Thymus (tissue), 14 donors: ENCODE results near the gene ASB17. TPM values are rescaled to one million over a fixed set of nuclear protein-coding genes. Genes with fewer than 3 reads are reported as not detected.
"Not testable (repeated sequence)": the region's sequence is repeated elsewhere in the genome, so short reads cannot be mapped to it uniquely, and the experiment has no call there.

ENCODE experiments used
- DNase-seq, 9 donors: peaks; one replicate each; pipeline ENCODE4 v3.0.0-alpha.2; 2013; ENCODE audit warnings: low spot score in 9 of 9, low read depth in 6 of 9, missing footprints in 1 of 9
- H3K27ac ChIP-seq, 2 donors: one replicate each; pipeline ENCODE4 v1.5.1; 2013; ENCODE audit warnings: control low read depth in 1 of 2, low read depth in 1 of 2, low read length in 1 of 2, mild to moderate bottlenecking in 1 of 2, moderate library complexity in 1 of 2
- H3K27me3 ChIP-seq, 2 donors: one replicate each; pipeline ENCODE4 v1.5.1; 2013; ENCODE audit warnings: low read length in 1 of 2; ENCODE audit not compliant: control insufficient read depth in 2 of 2, insufficient read depth in 1 of 2
- H3K36me3 ChIP-seq, 2 donors: one replicate each; pipeline ENCODE4 v1.5.1; 2013; ENCODE audit warnings: low read length in 1 of 2, mild to moderate bottlenecking in 1 of 2, moderate library complexity in 1 of 2; ENCODE audit not compliant: control insufficient read depth in 2 of 2, insufficient read depth in 2 of 2
- H3K4me1 ChIP-seq, 2 donors: one replicate each; pipeline ENCODE4 v1.5.1; 2013; ENCODE audit warnings: low read length in 2 of 2; ENCODE audit not compliant: control insufficient read depth in 2 of 2, insufficient read depth in 2 of 2
- H3K4me3 ChIP-seq, 2 donors: one replicate each; pipeline ENCODE4 v1.5.1; 2013; ENCODE audit warnings: low read length in 2 of 2, control low read depth in 1 of 2, mild to moderate bottlenecking in 1 of 2
- H3K9me3 ChIP-seq, 2 donors: one replicate each; pipeline ENCODE4 v1.5.1; 2013; ENCODE audit warnings: low read length in 1 of 2, mild to moderate bottlenecking in 1 of 2; ENCODE audit not compliant: control insufficient read depth in 2 of 2, insufficient read depth in 1 of 2
- WGBS: extraction: QIAGEN DNeasy Blood & Tissue Kit; methylation state at CpG from one replicate; pipeline ENCODE4 v1.1.7; 2013; 5-methylcytosine and 5-hydroxymethylcytosine counted together
- long read RNA-seq, 10 donors: transcript quantifications; one replicate each; lab custom pipeline, GENCODE V29; 2026
- polyA plus RNA-seq: library from polyadenylated mRNA; stranded (reverse); fragments of 200-250 nt; gene quantifications from one replicate; pipeline ENCODE4 v1.2.3, GENCODE V29; 2013
- total RNA-seq: library from RNA; stranded (reverse); fragments of 120-200 nt; gene quantifications from one replicate; pipeline ENCODE4 v1.2.4, GENCODE V29; 2013
- donor health status: healthy.

The ASB17 gene
- total RNA-seq = not detected
- polyA plus RNA-seq = 0.07 TPM
- long read RNA-seq, donor 1 = 0 reads
- long read RNA-seq, donor 2 = 0 reads
- long read RNA-seq, donor 3 = 0 reads
- long read RNA-seq, donor 4 = 0 reads
- long read RNA-seq, donor 5 = 0 reads
- long read RNA-seq, donor 6 = 0 reads
- long read RNA-seq, donor 7 = 0 reads
- long read RNA-seq, donor 8 = 0 reads
- long read RNA-seq, donor 9 = 0 reads
- long read RNA-seq, donor 10 = 0 reads

GRCh38 chr1:75932304-75932703 is at the start of gene ASB17:
Gene ASB17, minus strand, starts transcription at chr1:75932404. Its CDS starts 113 bp downstream, at chr1:75932291.
- H3K27ac ChIP-seq = no peak within 1 kb of the TSS
- no peaks in the 10 kb centered on the region for H3K9me3 ChIP-seq
- no peak for DNase-seq
- H3K27me3 ChIP-seq = no peaks in the 10 kb centered on the region
- H3K36me3 ChIP-seq = no peaks in the 10 kb centered on the region
- WGBS = 95% methylated on average over 1 of the region's 1 CpG
- no peak within 1 kb of the TSS for H3K4me3 ChIP-seq
- H3K4me1 ChIP-seq = no peaks in the 10 kb centered on the region

GRCh38 chr1:75980972-75981897 is 49.0 kb upstream of the ASB17 start:
- no peak overlapping the region for H3K4me3 ChIP-seq
- H3K9me3 ChIP-seq = no peaks in the 10 kb centered on the region
- DNase-seq = no peak
- H3K27ac ChIP-seq = no peak overlapping the region
- 90% methylated on average over 6 of the region's 6 CpGs for WGBS
- no peaks in the 10 kb centered on the region for H3K27me3 ChIP-seq
- H3K36me3 ChIP-seq = no peaks in the 10 kb centered on the region
- H3K4me1 ChIP-seq = no peaks in the 10 kb centered on the region

- no peaks in the 10 kb centered on the region for H3K4me1 ChIP-seq
- DNase-seq = no peak
- H3K27ac ChIP-seq = no peak overlapping the region
- no peaks in the 10 kb centered on the region for H3K36me3 ChIP-seq
- H3K27me3 ChIP-seq = no peaks in the 10 kb centered on the region
- no peak overlapping the region for H3K4me3 ChIP-seq
- no peaks in the 10 kb centered on the region for H3K9me3 ChIP-seq
Measured at GRCh38 chr1:75970631-75971030, 38.4 kb upstream of the ASB17 start.

GRCh38 chr1:75969550-75969949 is 37.3 kb upstream of the ASB17 start:
- no peak for DNase-seq
- WGBS = 97% methylated on average over 3 of the region's 3 CpGs
- Histone ChIP-seq H3K27ac (no peak overlapping the region), H3K9me3 (no peaks in the 10 kb centered on the region), H3K36me3 (no peaks in the 10 kb centered on the region), H3K4me1 (no peaks in the 10 kb centered on the region), H3K27me3 (no peaks in the 10 kb centered on the region), H3K4me3 (no peak overlapping the region)

GRCh38 chr1:75967719-75968118 is 35.5 kb upstream of the ASB17 start:
- WGBS = 83% methylated on average over 1 of the region's 1 CpG
- no peaks in the 10 kb centered on the region for H3K27me3 ChIP-seq
- H3K9me3 ChIP-seq = no peaks in the 10 kb centered on the region
- no peak overlapping the region for H3K4me3 ChIP-seq
- no peaks in the 10 kb centered on the region for H3K36me3 ChIP-seq
- no peak for DNase-seq
- H3K27ac ChIP-seq = no peak overlapping the region
- H3K4me1 ChIP-seq = no peaks in the 10 kb centered on the region

- no peak overlapping the region for H3K4me3 ChIP-seq
Measured at GRCh38 chr1:75964760-75965408, 32.7 kb upstream of the ASB17 start.

GRCh38 chr1:75964110-75964759 is 32.0 kb upstream of the ASB17 start:
- WGBS = 95% methylated on average over 10 of the region's 10 CpGs
- H3K9me3 ChIP-seq, H3K27me3 ChIP-seq, H3K4me1 ChIP-seq, H3K27ac ChIP-seq, H3K36me3 ChIP-seq, H3K4me3 ChIP-seq, DNase-seq: not testable (repeated sequence)

More at GRCh38 chr1:75964760-75965408, 32.7 kb upstream of the ASB17 start:
- H3K36me3 ChIP-seq = no peaks in the 10 kb centered on the region
- DNase-seq = no peak
- H3K9me3 ChIP-seq = no peaks in the 10 kb centered on the region
- no peaks in the 10 kb centered on the region for H3K4me1 ChIP-seq
- no peak overlapping the region for H3K27ac ChIP-seq
- H3K27me3 ChIP-seq = no peaks in the 10 kb centered on the region

GRCh38 chr1:75954586-75954985 is 22.4 kb upstream of the ASB17 start:
- no peaks in the 10 kb centered on the region for H3K36me3 ChIP-seq
- H3K27me3 ChIP-seq = no peaks in the 10 kb centered on the region
- no peak overlapping the region for H3K4me3 ChIP-seq
- no peaks in the 10 kb centered on the region for H3K9me3 ChIP-seq
- no peak overlapping the region for H3K27ac ChIP-seq
- DNase-seq = no peak
- no peaks in the 10 kb centered on the region for H3K4me1 ChIP-seq

GRCh38 chr1:75953461-75953860 is 21.3 kb upstream of the ASB17 start:
- Histone ChIP-seq H3K27me3 (no peaks in the 10 kb centered on the region), H3K4me1 (no peaks in the 10 kb centered on the region), H3K9me3 (no peaks in the 10 kb centered on the region), H3K27ac (no peak overlapping the region), H3K36me3 (no peaks in the 10 kb centered on the region), H3K4me3 (no peak overlapping the region)
- 96% methylated on average over 4 of the region's 4 CpGs for WGBS
- no peak for DNase-seq
